Fibroblast of pulmonary artery (primary cell): Measurements from ENCODE around the gene LTBP1.

ENCODE experiments used
- DNase-seq: peaks from one replicate; pipeline ENCODE4 v3.0.0-alpha.2; 2010; ENCODE audit warnings: low read depth
- H3K4me3 ChIP-seq: replicated peaks from 2 replicates; pipeline ENCODE4 v1.5.1; 2011; ENCODE audit warnings: low read depth, mild to moderate bottlenecking, control low read depth, low read length, moderate library complexity
- CTCF ChIP-seq: IDR thresholded peaks from 2 replicates; pipeline ENCODE4 v1.5.1; 2011; ENCODE audit warnings: mild to moderate bottlenecking, control low read depth, low read length, inconsistent platforms; ENCODE audit errors: missing control alignments

LTBP1 gene

GRCh38 chr2:33030326-33030725 is 83.6 kb downstream of the LTBP1 start:
- TF ChIP-seq CTCF: no peak
- DNase-seq: no peak
- no peak overlapping the region for H3K4me3 ChIP-seq

- no peak for TF ChIP-seq CTCF
- no peak for DNase-seq
- H3K4me3 ChIP-seq: no peak overlapping the region
These were observed 85.5 kb downstream of the LTBP1 start for GRCh38 chr2:33032245-33032644.

- TF ChIP-seq CTCF: peak; percentile 64
These were observed 86.9 kb downstream of the LTBP1 start for GRCh38 chr2:33033606-33034081.

GRCh38 chr2:33034784-33035183 is 88.0 kb downstream of the LTBP1 start:
- TF ChIP-seq CTCF: peak; percentile 44
- H3K4me3 ChIP-seq: no peak overlapping the region
- peak; percentile 74 for DNase-seq

More at GRCh38 chr2:33033606-33034081, 86.9 kb downstream of the LTBP1 start:
- no peak overlapping the region for H3K4me3 ChIP-seq
- DNase-seq: peak; percentile 75

GRCh38 chr2:33038230-33038629 is 91.5 kb downstream of the LTBP1 start:
- no peak for TF ChIP-seq CTCF
- no peak for DNase-seq
- no peak overlapping the region for H3K4me3 ChIP-seq

GRCh38 chr2:33038799-33039198 is 92.0 kb downstream of the LTBP1 start:
- no peak for DNase-seq
- H3K4me3 ChIP-seq: no peak overlapping the region

More at GRCh38 chr2:33038799-33039198, 92.0 kb downstream of the LTBP1 start:
- TF ChIP-seq CTCF: no peak
